ENCODE results near the gene COA8.

Gene COA8

DNA sequence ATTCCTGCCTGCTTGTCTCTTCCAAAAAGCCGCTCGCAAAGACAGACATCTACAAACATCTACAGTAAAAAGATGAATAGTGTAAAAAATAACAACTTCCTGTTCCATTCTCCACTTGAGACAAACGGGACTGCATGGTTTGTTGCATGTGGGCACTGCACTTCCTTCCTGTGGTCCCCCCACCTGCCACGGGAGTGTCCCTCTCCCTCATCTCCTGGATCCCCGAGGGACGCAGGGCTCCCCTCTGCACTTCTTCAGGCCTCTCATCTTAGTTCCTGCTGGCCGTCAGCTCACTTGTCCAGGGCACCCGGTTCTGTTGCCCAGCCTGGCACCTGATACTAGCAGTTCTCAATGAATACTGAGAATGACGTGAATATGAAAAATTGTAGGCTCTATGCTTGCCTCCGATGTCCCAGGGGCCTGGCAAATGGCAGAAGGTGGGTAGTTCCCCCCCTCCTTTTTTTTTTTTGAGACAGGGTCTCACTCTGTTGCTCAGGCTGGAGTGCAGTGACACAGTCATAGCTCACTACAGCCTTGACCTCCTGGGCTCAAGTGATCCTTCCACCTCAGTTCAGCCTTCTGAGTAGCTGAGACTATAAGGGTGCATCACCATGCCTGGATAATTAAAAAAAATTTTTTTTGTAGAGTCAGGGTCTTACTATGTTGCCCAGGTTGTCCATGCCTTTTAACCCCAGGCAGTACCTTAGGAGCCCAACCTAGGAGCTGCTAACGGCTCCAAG, 62.8 kb downstream of the COA8 start:
- DNase-seq, result no peak

DNA sequence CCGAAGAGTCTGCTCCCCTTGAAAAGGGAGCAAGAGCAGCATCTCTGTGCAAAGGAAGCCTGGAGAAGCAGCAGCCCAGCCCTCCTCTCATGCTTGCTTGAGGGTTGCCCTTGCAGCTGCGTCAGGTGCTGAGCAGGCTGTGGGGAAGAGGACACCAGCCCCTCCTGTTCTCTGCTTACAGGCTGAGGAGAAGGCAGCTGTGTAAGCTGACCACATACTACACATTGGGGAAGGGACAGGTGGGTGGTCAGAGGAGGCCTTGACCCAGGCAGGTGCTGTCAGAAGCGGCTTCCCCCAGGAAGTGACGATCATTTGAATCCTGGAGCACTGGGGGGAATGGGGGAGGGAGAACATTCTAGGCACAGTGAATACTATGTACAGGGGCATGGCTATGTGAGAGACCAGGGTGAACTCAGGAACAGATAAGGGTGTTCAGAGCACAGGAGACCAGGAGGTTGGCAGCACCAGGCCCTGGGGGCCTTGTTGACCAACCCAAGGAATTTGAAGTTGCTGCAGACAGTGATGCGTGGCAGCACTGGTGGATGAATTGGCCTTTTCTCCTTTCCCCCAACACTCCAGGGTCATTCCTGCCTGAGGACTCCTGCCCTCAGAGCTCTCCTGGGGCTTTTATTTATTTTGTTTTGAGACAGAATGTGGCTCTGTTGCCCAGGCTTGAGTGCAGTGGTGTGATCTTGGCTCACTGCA, 63.5 kb downstream of the COA8 start:
- DNase-seq, result no peak

DNA sequence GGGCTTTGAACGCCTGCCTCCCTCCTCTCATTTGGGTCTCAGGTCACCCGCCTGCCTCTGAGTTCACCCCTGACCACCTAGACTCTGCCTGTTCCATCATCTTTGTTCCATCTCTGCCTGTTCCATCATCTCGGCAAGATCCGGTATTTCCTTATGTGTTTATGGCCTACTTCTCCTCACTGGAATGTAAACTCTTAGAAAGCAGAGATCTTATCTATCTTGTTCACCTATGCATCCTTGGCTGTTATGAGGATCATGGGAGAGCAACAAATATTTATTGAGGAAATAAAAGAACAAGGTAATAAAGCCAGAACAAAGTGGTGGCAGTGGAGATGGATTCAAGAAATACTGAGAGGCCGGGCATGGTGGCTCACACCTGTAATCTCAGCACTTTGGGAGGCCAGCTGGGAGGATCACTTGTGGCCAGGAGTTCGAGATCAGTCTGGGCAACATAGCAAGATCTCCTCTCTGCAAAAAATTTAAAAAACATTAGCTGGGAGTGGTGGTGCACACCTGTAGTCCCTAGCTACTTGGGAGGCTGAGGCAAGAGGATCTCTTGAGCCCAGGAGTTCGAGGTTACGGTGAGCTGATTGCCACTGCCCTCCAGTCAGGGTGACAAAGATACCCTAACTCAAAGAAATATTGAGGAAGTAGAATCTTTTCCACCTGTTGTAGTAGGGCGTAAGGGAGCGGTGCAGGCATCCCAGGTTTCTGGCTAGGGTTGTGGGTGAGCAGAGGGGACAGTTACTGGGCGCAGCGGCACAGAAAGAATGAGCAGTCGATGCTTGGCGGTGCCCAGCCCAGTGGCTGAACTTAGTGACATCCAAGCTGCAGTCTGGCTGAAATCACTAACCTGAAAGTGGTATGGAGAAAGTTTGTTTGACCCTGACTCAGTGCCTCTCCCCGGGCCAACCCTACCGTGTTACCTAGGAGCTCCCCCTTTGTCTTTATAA, 64.6 kb downstream of the COA8 start:
- no peak for DNase-seq

DNA sequence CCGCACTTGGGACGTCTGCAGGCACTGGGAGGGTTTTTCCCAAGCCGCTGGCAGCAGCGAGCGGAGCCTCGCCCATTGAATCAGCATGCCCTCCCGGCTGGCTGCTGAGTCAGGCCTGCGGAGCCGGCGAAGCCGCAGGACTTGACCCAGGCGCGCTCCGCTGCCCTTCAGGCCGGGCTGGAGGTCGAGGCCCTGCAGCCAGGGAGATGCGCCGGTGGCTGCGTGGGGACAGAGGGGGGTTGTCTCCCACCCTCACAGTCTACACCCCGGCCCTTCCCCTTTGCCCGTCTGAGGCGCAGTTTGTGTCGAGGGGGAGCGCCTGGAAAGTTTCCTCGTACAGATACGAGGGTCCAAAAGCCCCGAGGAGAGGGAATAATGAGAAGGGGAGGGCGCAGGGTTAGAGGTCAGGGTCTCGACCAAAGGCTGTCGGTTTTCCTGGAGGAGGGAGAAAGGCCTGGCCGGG, 65.5 kb downstream of the COA8 start:
- no peak for DNase-seq

DNA sequence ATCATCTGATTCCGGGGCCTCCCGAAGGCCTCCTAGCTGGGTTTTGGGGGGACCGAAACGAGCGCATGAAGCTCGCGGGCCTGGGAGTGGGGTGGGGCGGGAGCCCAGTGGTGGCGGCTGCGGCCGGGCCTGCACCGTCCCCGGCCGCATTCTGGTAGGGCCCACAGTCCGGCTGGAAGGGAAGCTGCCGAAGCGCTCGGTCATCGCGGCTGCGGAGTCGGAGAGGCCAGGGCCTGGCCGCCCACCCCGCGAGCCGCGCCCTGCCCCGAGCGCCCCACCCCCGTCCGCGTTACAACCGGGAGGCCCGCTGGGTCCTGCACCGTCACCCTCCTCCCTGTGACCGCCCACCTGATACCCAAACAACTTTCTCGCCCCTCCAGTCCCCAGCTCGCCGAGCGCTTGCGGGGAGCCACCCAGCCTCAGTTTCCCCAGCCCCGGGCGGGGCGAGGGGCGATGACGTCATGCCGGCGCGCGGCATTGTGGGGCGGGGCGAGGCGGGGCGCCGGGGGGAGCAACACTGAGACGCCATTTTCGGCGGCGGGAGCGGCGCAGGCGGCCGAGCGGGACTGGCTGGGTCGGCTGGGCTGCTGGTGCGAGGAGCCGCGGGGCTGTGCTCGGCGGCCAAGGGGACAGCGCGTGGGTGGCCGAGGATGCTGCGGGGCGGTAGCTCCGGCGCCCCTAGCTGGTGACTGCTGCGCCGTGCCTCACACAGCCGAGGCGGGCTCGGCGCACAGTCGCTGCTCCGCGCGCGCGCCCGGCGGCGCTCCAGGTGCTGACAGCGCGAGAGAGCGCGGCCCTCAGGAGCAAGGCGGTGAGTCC, 66.1 kb downstream of the COA8 start, which contains the start of gene KLC1:
TSS of gene KLC1 (plus strand) at position 528 of the 819 bp plus-strand sequence. CDS start 25,354 bp downstream, outside the sequence.
- DNase-seq, result peak; percentile 63

DNA sequence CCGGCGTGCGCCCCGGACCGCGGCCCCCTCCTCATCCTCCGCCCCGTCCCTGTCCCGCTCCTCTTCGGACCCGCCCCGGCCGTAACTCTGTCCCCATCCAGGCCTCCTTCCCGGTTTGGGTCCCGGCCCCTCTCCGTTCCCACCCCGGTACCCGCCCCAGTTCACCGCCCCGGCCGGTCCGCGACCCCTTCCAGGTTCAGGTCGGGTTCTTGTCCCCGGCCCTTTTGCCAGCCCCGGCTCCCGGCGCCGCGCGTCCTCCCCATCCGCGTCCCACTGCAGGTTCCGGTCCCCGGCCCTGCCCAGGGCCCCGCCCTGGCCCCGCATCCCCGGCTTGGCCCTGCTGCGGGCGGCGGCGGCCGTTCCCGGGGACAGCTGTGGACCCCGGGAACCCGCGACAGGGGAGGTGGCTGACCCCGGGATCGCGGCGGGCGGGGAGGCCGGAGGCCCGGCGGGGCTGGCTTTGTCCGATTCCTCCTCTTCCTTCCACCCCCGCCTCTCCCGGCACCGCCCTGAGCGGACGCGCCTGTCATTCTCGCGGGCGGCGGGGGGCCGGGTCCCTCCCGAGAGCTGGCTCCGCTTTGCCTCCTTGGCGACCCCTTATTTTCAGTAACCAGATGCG, 66.9 kb downstream of the COA8 start:
- DNase-seq, result peak; percentile 38

DNA sequence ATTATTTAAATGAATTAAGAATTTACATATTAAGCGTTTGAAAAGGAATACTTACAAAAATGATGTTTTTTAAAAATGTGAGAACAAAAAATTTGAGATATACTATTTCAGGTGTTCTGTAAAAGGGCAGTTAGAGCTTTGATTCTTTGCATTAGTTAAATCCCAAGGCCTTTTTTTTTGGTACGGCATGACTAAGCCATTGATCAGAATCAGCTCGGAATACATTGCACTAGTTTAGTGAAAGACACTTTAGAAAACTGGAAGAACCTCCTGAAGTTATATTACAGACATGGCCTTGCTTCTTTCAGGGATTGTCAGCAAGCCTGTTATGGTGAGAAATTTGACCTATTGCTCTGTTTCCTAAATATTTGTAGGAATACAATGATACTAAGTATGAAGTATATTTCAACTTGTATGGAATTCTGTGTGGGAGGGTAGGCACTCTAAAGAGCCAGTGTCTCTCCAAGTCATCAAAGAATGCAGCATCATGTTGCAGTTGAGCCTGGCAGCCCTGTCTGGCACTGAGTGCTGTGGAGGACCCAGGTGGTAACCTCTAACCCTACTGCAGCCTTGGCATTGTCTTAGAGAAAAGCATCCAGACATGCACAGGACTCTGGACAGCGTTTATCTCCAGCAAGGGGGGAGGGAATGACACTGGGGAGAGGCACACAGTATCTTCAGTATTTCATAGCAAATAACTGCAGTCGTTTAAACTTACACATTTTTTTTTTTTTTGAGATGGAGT, 67.8 kb downstream of the COA8 start:
- DNase-seq, result no peak

DNA sequence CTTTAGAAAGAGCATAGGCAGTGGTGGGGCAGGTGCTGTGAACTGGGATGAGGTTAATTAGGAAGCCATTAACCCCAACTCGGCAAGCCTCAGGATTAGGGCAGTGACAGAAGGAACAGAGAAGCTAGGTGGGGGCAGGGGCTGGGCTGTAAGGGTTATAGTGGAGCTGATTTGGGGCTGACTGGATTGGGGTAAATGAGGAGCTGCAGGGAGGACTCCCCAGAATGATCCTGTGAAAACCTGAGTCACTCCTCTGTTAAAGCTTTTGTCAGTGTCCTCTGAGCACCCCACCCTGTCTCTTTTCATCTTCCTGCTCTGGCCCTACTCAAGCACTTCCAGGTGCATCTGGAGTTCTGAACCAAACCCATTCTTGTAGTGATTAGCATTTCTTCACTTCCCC, 70.6 kb downstream of the COA8 start:
- no peak for DNase-seq

DNA sequence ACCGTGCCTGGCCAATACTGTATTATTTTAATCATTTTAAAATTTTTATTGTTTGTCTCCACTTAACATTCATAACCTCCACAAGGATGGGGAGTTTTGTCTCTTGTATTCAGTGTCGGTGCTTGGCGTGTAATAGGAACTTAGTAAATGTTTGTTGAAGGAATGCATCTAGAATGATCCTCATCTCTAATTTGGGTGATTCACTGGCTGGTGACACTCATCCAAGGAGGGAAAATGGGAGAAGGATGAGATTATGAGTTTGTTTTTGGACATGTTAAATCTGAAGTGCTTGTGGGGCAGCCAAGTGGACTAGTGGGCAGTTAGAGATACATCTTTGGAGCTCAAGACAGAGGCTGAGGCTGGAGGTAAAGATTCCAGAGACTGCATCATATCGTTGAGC, 71.4 kb downstream of the COA8 start:
- no peak for DNase-seq

DNA sequence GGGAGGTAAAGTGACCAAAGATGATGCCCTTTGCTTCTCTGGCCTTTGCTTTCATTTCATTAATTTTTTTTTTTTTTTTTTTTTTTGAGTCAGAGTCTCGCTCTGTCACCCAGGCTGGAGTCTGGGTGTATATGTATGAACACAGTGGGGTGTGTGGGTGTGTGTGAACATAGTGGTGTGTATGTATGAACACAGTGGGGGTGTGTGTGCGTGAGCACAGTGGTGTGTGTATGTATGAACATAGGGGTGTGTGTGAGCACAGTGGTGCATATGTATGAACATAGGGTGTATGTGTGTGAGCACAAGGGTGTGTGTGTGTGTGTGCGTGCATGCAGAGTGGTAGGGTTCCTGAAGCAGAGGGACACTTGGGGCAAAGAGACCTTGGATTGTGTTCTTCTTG, 75.8 kb downstream of the COA8 start:
- DNase-seq, result no peak
